WTC11 (cell line): ENCODE measurements around the gene ERC1. TPM values are rescaled to one million over a fixed set of nuclear protein-coding genes. Genes with fewer than 3 reads are reported as not detected.

ENCODE experiments used
- ATAC-seq: fragments of 200-7000 bp; cut with Tn5 transposase; 2 replicates; pipeline ENCODE4 v1.10.0; 2021; ENCODE audit warnings: mild to moderate bottlenecking, moderate library complexity
- CTCF ChIA-PET: fragments of 300-600 bp; sonication (Branson Sonifier 250); formaldehyde crosslinking; loops from one replicate; lab custom pipeline; 2021; ENCODE audit warnings: antibody characterized with exemption; lab: Charles Lee
- POLR2A ChIA-PET: fragments of 350-600 bp; sonication (Branson Sonifier 250); formaldehyde crosslinking; loops from one replicate; lab custom pipeline; 2021; ENCODE audit warnings: antibody characterized with exemption; lab: Charles Lee
- DNase-seq: peaks from one replicate; pipeline ENCODE4 v3.0.0; 2021; ENCODE audit warnings: low spot score
- H3K27ac Mint-ChIP-seq: 2 replicates; pipeline ENCODE4 v1.8.0; 2021; ENCODE audit warnings: mixed read lengths
- H3K27me3 Mint-ChIP-seq: 2 replicates; pipeline ENCODE4 v1.8.0; 2021; ENCODE audit warnings: low read depth, mild to moderate bottlenecking, moderate library complexity, mixed read lengths
- H3K36me3 Mint-ChIP-seq: 2 replicates; pipeline ENCODE4 v1.8.0; 2021; ENCODE audit warnings: mixed read lengths
- H3K4me1 Mint-ChIP-seq: 2 replicates; pipeline ENCODE4 v1.8.0; 2022; ENCODE audit warnings: mixed read lengths
- H3K4me3 Mint-ChIP-seq: 2 replicates; pipeline ENCODE4 v1.8.0; 2021; ENCODE audit warnings: mild to moderate bottlenecking, moderate library complexity, mixed read lengths
- H3K9me3 Mint-ChIP-seq: 2 replicates; pipeline ENCODE4 v1.8.0; 2021; ENCODE audit warnings: mixed read lengths
- AR ChIP-seq: fragments of 250-450 bp; sonication (Bioruptor Pico); IDR thresholded peaks from 2 replicates; pipeline ENCODE4 v1.9.0; 2021; ENCODE audit warnings: mild to moderate bottlenecking
- ATF3 ChIP-seq: sonication (generic); formaldehyde crosslinking; conservative IDR thresholded peaks from 2 replicates; pipeline ENCODE4 v1.8.1; 2022; ENCODE audit warnings: mild to moderate bottlenecking, missing genetic modification reagents
- CTCF ChIP-seq: fragments of 200-600 bp; IDR thresholded peaks from 2 replicates; pipeline ENCODE4 v1.8.0; 2022; ENCODE audit warnings: antibody characterized with exemption
- GABPB1 ChIP-seq: sonication (generic); formaldehyde crosslinking; IDR thresholded peaks from 2 replicates; pipeline ENCODE4 v1.8.1; 2023; ENCODE audit warnings: mild to moderate bottlenecking, missing genetic modification reagents
- HMGXB4 ChIP-seq: sonication (generic); formaldehyde crosslinking; IDR thresholded peaks from 2 replicates; pipeline ENCODE4 v1.8.1; 2023; ENCODE audit warnings: mild to moderate bottlenecking, moderate library complexity, missing genetic modification reagents
- KAT7 ChIP-seq: sonication (generic); formaldehyde crosslinking; IDR thresholded peaks from 2 replicates; pipeline ENCODE4 v1.8.1; 2023; ENCODE audit warnings: missing genetic modification reagents, mild to moderate bottlenecking, borderline replicate concordance
- MXD4 ChIP-seq: fragments of 250-450 bp; sonication (Bioruptor Pico); IDR thresholded peaks from 2 replicates; pipeline ENCODE4 v1.8.0; 2021; ENCODE audit warnings: mild to moderate bottlenecking, moderate library complexity, borderline replicate concordance
- NFE2L1 ChIP-seq: sonication (generic); formaldehyde crosslinking; IDR thresholded peaks from 2 replicates; pipeline ENCODE4 v1.8.1; 2023; ENCODE audit warnings: missing genetic modification reagents
- NR1H2 ChIP-seq: sonication (generic); formaldehyde crosslinking; IDR thresholded peaks from 2 replicates; pipeline ENCODE4 v1.9.0; 2021; ENCODE audit warnings: mild to moderate bottlenecking, moderate library complexity, missing genetic modification reagents
- ZBTB43 ChIP-seq: sonication (generic); formaldehyde crosslinking; IDR thresholded peaks from 2 replicates; pipeline ENCODE4 v1.8.1; 2023; ENCODE audit warnings: mild to moderate bottlenecking, missing genetic modification reagents
- ZNF263 ChIP-seq: sonication (generic); formaldehyde crosslinking; IDR thresholded peaks from 2 replicates; pipeline ENCODE4 v1.8.1; 2022; ENCODE audit warnings: low read depth, mild to moderate bottlenecking, moderate library complexity, missing genetic modification reagents
- ZNF281 ChIP-seq: sonication (generic); formaldehyde crosslinking; IDR thresholded peaks from 2 replicates; pipeline ENCODE4 v1.8.0; 2023; ENCODE audit warnings: mild to moderate bottlenecking, missing genetic modification reagents
- ZNF396 ChIP-seq: fragments of 250-450 bp; sonication (Bioruptor Pico); IDR thresholded peaks from 2 replicates; pipeline ENCODE4 v1.8.0; 2021; ENCODE audit warnings: mild to moderate bottlenecking, moderate library complexity, borderline replicate concordance
- ZNF416 ChIP-seq: fragments of 250-450 bp; sonication (Bioruptor Pico); IDR thresholded peaks from 2 replicates; pipeline ENCODE4 v1.9.0; 2021; ENCODE audit warnings: mild to moderate bottlenecking, inconsistent platforms
- ZNF532 ChIP-seq: fragments of 250-450 bp; sonication (Bioruptor Pico); IDR thresholded peaks from 2 replicates; pipeline ENCODE4 v1.9.0; 2021; ENCODE audit warnings: mild to moderate bottlenecking, borderline replicate concordance
- ZSCAN18 ChIP-seq: fragments of 250-450 bp; sonication (Bioruptor Pico); IDR thresholded peaks from 2 replicates; pipeline ENCODE4 v2.1.2; 2022; ENCODE audit warnings: mild to moderate bottlenecking, moderate library complexity
- total RNA-seq: library from RNA; stranded (reverse); gene quantifications from 3 replicates; pipeline ENCODE4 v1.2.3, GENCODE V29; 2021

The ERC1 gene
- total RNA-seq, 1 experiment from 2014 or later = 47.5 TPM

- ATAC-seq (no peak), DNase-seq (no peak)
- Mint-ChIP-seq H3K9me3 (no peaks in the 10 kb centered on the region), H3K4me1 (peaks cover 13% of the 10 kb centered on the region), H3K27ac (no peak overlapping the region), H3K4me3 (no peak overlapping the region), H3K36me3 (peaks cover 15% of the 10 kb centered on the region; the same call in 1 of the 2 replicates), H3K27me3 (no peaks in the 10 kb centered on the region)
- ChIA-PET POLR2A (no interaction called here), CTCF (no interaction called here)
- no peak for TF ChIP-seq MXD4
- no peak for TF ChIP-seq ZNF281
- no peak for TF ChIP-seq ZNF532 (CRISPR knock-in tag)
- no peak for TF ChIP-seq ZNF263 (CRISPR knock-in tag)
- no peak for TF ChIP-seq GABPB1
- TF ChIP-seq KAT7 (CRISPR knock-in tag) = no peak
- no peak for TF ChIP-seq ATF3 (CRISPR knock-in tag)
These were observed 501.1 kb downstream of the ERC1 start for GRCh38 chr12:1491983-1492697.

- ChIA-PET CTCF (no interaction called here), POLR2A (no interaction called here)
- DNase-seq = no peak
- no peak for ATAC-seq
- no peak overlapping the region for H3K4me3 Mint-ChIP-seq
- H3K36me3 Mint-ChIP-seq = peaks cover 18% of the 10 kb centered on the region
- H3K4me1 Mint-ChIP-seq = peaks cover 9% of the 10 kb centered on the region
- H3K27ac Mint-ChIP-seq = no peak overlapping the region
- H3K27me3 Mint-ChIP-seq = peaks cover 2% of the 10 kb centered on the region; the same call in 1 of the 2 replicates
- peaks cover 7% of the 10 kb centered on the region for H3K9me3 Mint-ChIP-seq
- TF ChIP-seq ZNF396 (CRISPR knock-in tag) (no peak), AR (CRISPR knock-in tag) (no peak), ZNF416 (no peak), CTCF (no peak), ZBTB43 (no peak), ZSCAN18 (CRISPR knock-in tag) (no peak), NR1H2 (CRISPR knock-in tag) (no peak), HMGXB4 (CRISPR knock-in tag) (no peak), NFE2L1 (CRISPR knock-in tag) (no peak)
These were observed 502.9 kb downstream of the ERC1 start for GRCh38 chr12:1493781-1494565.
